HEK293 (cell line): ENCODE results near the gene IGSF1.

Source experiments
- CTCF ChIP-seq: fragments of 450-650 bp; formaldehyde crosslinking; IDR thresholded peaks from 2 replicates; pipeline ENCODE4 v1.5.1; 2016; ENCODE audit warnings: missing biosample characterization, missing genetic modification characterization
- MZF1 ChIP-seq: fragments of 450-650 bp; formaldehyde crosslinking; IDR thresholded peaks from 2 replicates; pipeline ENCODE4 v1.5.1; 2017; ENCODE audit warnings: missing biosample characterization, missing genetic modification characterization, borderline replicate concordance
- PRDM1 ChIP-seq: fragments of 450-650 bp; formaldehyde crosslinking; IDR thresholded peaks from 2 replicates; pipeline ENCODE4; 2016; ENCODE audit warnings: missing biosample characterization, missing genetic modification characterization
- PRDM10 ChIP-seq: fragments of 450-650 bp; formaldehyde crosslinking; IDR thresholded peaks from 2 replicates; pipeline ENCODE4 v1.5.1; 2016; ENCODE audit warnings: missing biosample characterization, missing genetic modification characterization
- ZNF146 ChIP-seq: fragments of 450-650 bp; formaldehyde crosslinking; IDR thresholded peaks from 2 replicates; pipeline ENCODE4 v1.5.1; 2016; ENCODE audit warnings: missing biosample characterization, missing genetic modification characterization
- ZNF174 ChIP-seq: fragments of 450-650 bp; formaldehyde crosslinking; IDR thresholded peaks from 2 replicates; pipeline ENCODE4 v1.5.0; 2017; ENCODE audit warnings: missing biosample characterization, mild to moderate bottlenecking, missing genetic modification characterization
- ZNF184 ChIP-seq: fragments of 450-650 bp; IDR thresholded peaks from 2 replicates; pipeline ENCODE4 v1.5.1; 2018; ENCODE audit warnings: missing biosample characterization, mild to moderate bottlenecking, missing genetic modification characterization
- ZNF350 ChIP-seq: fragments of 450-650 bp; formaldehyde crosslinking; IDR thresholded peaks from 2 replicates; pipeline ENCODE4 v1.5.0; 2017; ENCODE audit warnings: missing biosample characterization, mild to moderate bottlenecking, missing genetic modification characterization
- ZNF501 ChIP-seq: fragments of 450-650 bp; formaldehyde crosslinking; IDR thresholded peaks from 2 replicates; pipeline ENCODE4 v1.5.1; 2016; ENCODE audit warnings: missing biosample characterization, missing genetic modification characterization
- ZNF571 ChIP-seq: fragments of 450-650 bp; formaldehyde crosslinking; IDR thresholded peaks from 2 replicates; pipeline ENCODE4 v1.5.0; 2017; ENCODE audit warnings: missing biosample characterization, missing genetic modification characterization
- ZNF596 ChIP-seq: fragments of 450-650 bp; IDR thresholded peaks from 2 replicates; pipeline ENCODE4 v1.5.0; 2018; ENCODE audit warnings: missing biosample characterization, mild to moderate bottlenecking, missing genetic modification characterization, moderate library complexity

- TF ChIP-seq CTCF (tag by site-specific recombination) (no peak), ZNF174 (tag by site-specific recombination) (no peak), PRDM10 (tag by site-specific recombination) (no peak), ZNF571 (tag by site-specific recombination) (no peak), ZNF501 (tag by site-specific recombination) (no peak), ZNF350 (tag by site-specific recombination) (no peak), MZF1 (tag by site-specific recombination) (no peak), PRDM1 (no peak), ZNF596 (no peak), ZNF146 (tag by site-specific recombination) (no peak), ZNF184 (no peak)
These were observed at the start of gene IGSF1 for GRCh38 chrX:131288738-131289511.
